Breast epithelium (tissue), 3 donors: ENCODE results near the gene TMTC2.

Experiments used
- CTCF ChIP-seq, 3 donors: fragments of 450-650 bp; IDR thresholded peaks; one replicate each; pipeline ENCODE4 v1.5.1; 2016 to 2017; ENCODE audit warnings: antibody characterized with exemption in 3 of 3, mild to moderate bottlenecking in 3 of 3, moderate library complexity in 3 of 3
- POLR2A ChIP-seq: fragments of 450-650 bp; IDR thresholded peaks from one replicate; pipeline ENCODE4 v1.6.1; 2016; ENCODE audit warnings: antibody characterized with exemption, mild to moderate bottlenecking, moderate library complexity

DNA sequence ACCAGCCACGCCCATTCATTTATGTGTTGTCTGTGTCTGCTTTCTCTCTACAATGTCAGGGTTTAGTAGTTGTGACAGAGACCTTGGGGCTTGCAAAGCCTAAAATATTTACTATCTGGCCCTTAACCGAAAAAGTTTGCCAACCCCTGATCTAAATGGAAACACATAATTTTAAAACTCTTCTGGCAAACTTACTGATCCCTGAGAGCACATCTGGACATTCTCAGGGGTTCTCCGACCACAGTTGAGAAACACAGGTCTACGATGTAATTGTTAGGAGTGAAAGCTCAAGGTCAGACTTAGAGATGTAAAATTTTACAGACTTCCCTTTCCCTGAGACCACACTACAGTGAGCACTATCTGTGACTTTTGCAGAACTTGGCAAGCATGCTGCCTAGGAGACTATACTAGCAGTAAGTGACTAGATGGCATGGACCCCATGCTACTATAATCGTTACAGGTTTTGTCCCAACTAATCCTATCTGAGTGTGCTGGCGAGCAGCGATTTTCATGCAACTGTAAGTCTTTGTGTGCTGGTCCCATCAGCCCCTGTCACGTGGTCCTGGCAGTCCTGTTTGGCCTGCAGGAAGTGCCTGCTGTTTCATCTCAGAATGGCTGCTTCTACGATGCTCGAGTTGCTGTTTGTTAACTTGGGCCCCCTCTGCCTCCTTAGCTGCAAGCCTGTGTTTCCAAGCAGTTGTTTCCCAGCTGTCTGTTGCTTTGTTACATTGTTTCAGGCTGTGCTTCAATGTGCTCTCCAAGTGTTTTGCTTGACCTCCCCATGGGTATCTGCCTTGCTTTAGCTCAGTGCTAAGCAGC lies 21.6 kb downstream of the TMTC2 start:
- TF ChIP-seq POLR2A (no peak), CTCF (IDR thresholded peaks at IDR 0.05) (no peak)
